ENCODE data around the gene NPLOC4.
A peak's percentile ranks its signal among the peaks of the same experiment; 100 is the strongest.

NPLOC4 gene

DNA sequence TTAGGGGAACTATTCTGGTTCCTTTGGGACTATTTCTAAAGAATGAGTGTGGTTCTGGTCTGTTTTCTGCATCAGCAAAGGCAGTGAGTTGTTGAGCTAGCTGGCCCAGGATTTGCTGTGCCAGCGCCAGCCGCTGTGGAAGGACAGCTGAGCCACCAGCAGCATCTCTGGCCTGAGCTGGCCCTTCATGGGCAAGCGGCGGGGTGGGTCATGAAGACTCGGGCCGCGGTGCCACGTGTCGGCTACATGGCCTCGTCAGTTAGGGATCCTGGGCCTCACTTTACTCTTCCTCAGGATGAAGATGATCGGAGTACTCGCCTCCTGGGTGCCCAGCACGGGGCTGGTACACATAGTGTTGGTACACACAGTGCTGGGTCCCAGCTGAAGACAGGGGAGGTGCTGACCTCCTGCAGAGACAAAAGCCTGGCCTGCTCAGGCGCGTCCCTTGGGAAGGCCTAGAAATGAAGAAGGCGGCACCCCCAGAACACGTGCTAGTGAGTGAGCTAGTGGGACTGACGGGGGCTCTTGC lies 66.9 kb downstream of the NPLOC4 start:
- Histone ChIP-seq H4K20me1 (ENCODE audit: insufficient read depth, low read length, poor library complexity, severe bottlenecking) (no peaks in the 10 kb centered on the region), H3K27me3 (ENCODE audit: insufficient read depth, low read length, poor library complexity, severe bottlenecking) (no peaks in the 10 kb centered on the region), H3K9ac (ENCODE audit: low read depth, low read length, poor library complexity, severe bottlenecking) (no peak overlapping the region), H2AFZ (ENCODE audit: low read length) (no peak overlapping the region), H3K4me3 (ENCODE audit: low read length, poor library complexity, severe bottlenecking) (no peak overlapping the region), H3K4me1 (ENCODE audit: insufficient read depth, low read length, poor library complexity, severe bottlenecking) (peaks cover 28% of the 10 kb centered on the region), H3F3A (ENCODE audit: low read depth) (peaks cover 14% of the 10 kb centered on the region), H3K36me3 (ENCODE audit: insufficient read depth, low read length) (peaks cover 74% of the 10 kb centered on the region; the same call in 1 of the 2 replicates), H3K9me2 (replicated peaks; ENCODE audit: low read depth, low read length) (no peaks in the 10 kb centered on the region), H3K4me2 (ENCODE audit: low read depth, low read length, poor library complexity, severe bottlenecking) (no peak overlapping the region), H3K79me2 (ENCODE audit: insufficient read depth, low read length) (no peaks in the 10 kb centered on the region), H3K9me3 (ENCODE audit: insufficient read depth, low read depth, low read length) (no peaks in the 10 kb centered on the region)
- TF ChIP-seq, protein P1, sequence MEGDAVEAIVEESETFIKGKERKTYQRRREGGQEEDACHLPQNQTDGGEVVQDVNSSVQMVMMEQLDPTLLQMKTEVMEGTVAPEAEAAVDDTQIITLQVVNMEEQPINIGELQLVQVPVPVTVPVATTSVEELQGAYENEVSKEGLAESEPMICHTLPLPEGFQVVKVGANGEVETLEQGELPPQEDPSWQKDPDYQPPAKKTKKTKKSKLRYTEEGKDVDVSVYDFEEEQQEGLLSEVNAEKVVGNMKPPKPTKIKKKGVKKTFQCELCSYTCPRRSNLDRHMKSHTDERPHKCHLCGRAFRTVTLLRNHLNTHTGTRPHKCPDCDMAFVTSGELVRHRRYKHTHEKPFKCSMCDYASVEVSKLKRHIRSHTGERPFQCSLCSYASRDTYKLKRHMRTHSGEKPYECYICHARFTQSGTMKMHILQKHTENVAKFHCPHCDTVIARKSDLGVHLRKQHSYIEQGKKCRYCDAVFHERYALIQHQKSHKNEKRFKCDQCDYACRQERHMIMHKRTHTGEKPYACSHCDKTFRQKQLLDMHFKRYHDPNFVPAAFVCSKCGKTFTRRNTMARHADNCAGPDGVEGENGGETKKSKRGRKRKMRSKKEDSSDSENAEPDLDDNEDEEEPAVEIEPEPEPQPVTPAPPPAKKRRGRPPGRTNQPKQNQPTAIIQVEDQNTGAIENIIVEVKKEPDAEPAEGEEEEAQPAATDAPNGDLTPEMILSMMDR (conservative IDR thresholded peaks at IDR 0.05; ENCODE audit: low read length): no peak
- TF ChIP-seq EZH2phosphoT487 (IDR thresholded peaks at IDR 0.05; ENCODE audit: borderline replicate concordance): no peak

DNA sequence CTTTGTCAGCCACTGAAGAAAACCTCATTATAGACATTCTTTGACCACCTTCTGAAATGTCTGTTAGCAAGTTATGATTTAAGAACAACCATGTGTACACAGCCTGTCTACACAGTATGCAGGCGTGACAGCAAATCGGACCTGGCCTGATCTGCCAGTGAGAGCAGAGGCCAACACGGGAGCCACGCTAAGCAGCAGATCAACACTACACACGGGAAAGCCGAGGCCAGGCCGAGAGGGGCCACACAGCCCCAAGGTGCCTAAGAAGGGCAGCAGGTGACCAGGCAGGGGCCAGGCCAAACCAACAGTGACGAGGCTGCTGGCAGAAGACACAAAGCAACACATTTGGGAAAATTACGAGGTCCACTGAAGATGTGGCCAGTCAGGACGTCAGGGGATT lies 68.5 kb downstream of the NPLOC4 start:
- no peak overlapping the region for H3K4me2 ChIP-seq (ENCODE audit: low read depth, low read length, poor library complexity, severe bottlenecking)
- no peaks in the 10 kb centered on the region for H3K27me3 ChIP-seq (ENCODE audit: insufficient read depth, low read length, poor library complexity, severe bottlenecking)
- no peaks in the 10 kb centered on the region for H3K79me2 ChIP-seq (ENCODE audit: insufficient read depth, low read length)
- TF ChIP-seq EZH2phosphoT487 (IDR thresholded peaks at IDR 0.05; ENCODE audit: borderline replicate concordance): no peak
- TF ChIP-seq, protein P1 (conservative IDR thresholded peaks at IDR 0.05; ENCODE audit: low read length): no peak
- H3K9me3 ChIP-seq (ENCODE audit: insufficient read depth, low read depth, low read length): no peaks in the 10 kb centered on the region
- H3K36me3 ChIP-seq (ENCODE audit: insufficient read depth, low read length): peaks cover 75% of the 10 kb centered on the region; the same call in 1 of the 2 replicates
- no peaks in the 10 kb centered on the region for H4K20me1 ChIP-seq (ENCODE audit: insufficient read depth, low read length, poor library complexity, severe bottlenecking)
- H3K4me1 ChIP-seq (ENCODE audit: insufficient read depth, low read length, poor library complexity, severe bottlenecking): peaks cover 28% of the 10 kb centered on the region
- H2AFZ ChIP-seq (ENCODE audit: low read length): no peak overlapping the region
- no peaks in the 10 kb centered on the region for H3K9me2 ChIP-seq (replicated peaks; ENCODE audit: low read depth, low read length)
- no peak overlapping the region for H3K4me3 ChIP-seq (ENCODE audit: low read length, poor library complexity, severe bottlenecking)
- H3K9ac ChIP-seq (ENCODE audit: low read depth, low read length, poor library complexity, severe bottlenecking): peak overlapping the region; percentile 41
- peaks cover 14% of the 10 kb centered on the region for H3F3A ChIP-seq (ENCODE audit: low read depth)

DNA sequence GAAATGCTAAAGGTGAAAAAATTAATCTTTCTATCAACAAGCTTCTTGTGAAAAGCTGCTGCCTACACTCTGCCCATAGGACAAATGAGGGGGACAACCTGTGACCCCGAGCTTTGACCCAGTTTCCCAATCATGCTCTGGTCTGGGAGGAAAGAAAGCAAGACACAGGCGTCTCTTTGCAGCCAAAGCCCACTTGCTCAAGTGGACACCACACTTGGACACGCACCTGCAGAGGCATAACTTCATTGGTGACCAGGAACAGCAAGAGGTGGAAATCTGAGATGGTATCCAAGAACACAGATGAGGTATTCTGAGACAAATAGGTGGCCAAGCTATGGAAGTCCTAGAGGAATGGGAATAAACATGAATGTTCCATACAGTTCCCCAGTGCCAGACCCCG lies 69.7 kb downstream of the NPLOC4 start:
- peak overlapping the region; percentile 58 for H3K9ac ChIP-seq (ENCODE audit: low read depth, low read length, poor library complexity, severe bottlenecking)

More for the DNA sequence above, 69.7 kb downstream of the NPLOC4 start:
- no peaks in the 10 kb centered on the region for H3K9me3 ChIP-seq (ENCODE audit: insufficient read depth, low read depth, low read length)
- no peaks in the 10 kb centered on the region for H3K79me2 ChIP-seq (ENCODE audit: insufficient read depth, low read length)
- peaks cover 28% of the 10 kb centered on the region for H3K4me1 ChIP-seq (ENCODE audit: insufficient read depth, low read length, poor library complexity, severe bottlenecking)
- H2AFZ ChIP-seq (ENCODE audit: low read length): no peak overlapping the region
- H3K36me3 ChIP-seq (ENCODE audit: insufficient read depth, low read length): peaks cover 79% of the 10 kb centered on the region; the same call in 1 of the 2 replicates
- no peaks in the 10 kb centered on the region for H3K9me2 ChIP-seq (replicated peaks; ENCODE audit: low read depth, low read length)
- H3F3A ChIP-seq (ENCODE audit: low read depth): peaks cover 14% of the 10 kb centered on the region
- H3K27me3 ChIP-seq (ENCODE audit: insufficient read depth, low read length, poor library complexity, severe bottlenecking): no peaks in the 10 kb centered on the region
- TF ChIP-seq EZH2phosphoT487 (IDR thresholded peaks at IDR 0.05; ENCODE audit: borderline replicate concordance): no peak
- TF ChIP-seq, protein P1 (conservative IDR thresholded peaks at IDR 0.05; ENCODE audit: low read length): no peak
- H3K4me3 ChIP-seq (ENCODE audit: low read length, poor library complexity, severe bottlenecking): peak overlapping the region; percentile 53
- no peaks in the 10 kb centered on the region for H4K20me1 ChIP-seq (ENCODE audit: insufficient read depth, low read length, poor library complexity, severe bottlenecking)
- H3K4me2 ChIP-seq (ENCODE audit: low read depth, low read length, poor library complexity, severe bottlenecking): peak overlapping the region; percentile 60

Measured in Loucy (cell line).